Measurements from ENCODE around the gene DNAH8. TPM values are rescaled to one million over a fixed set of nuclear protein-coding genes. Genes with fewer than 3 reads are reported as not detected.

DNAH8 gene
- total and polyA plus RNA-seq, 2 donors from 2014 or later: 0.50 TPM; not detected in 1

GRCh38 chr6:39026175-39026574 lies 311.1 kb downstream of the DNAH8 start:
- TF ChIP-seq CTCF (IDR thresholded peaks at IDR 0.05; ENCODE audit: borderline replicate concordance, extremely low read depth, insufficient read depth): no peak
- intact Hi-C loops (cut with DNase I): no loop called here
- no peak overlapping the region for H3K27ac ChIP-seq (ENCODE audit: low read depth in 2 of 2, low read length in 2 of 2)
- no peak overlapping the region for H3K4me3 ChIP-seq (ENCODE audit: low read length in 3 of 3)
- no peaks in the 10 kb centered on the region for H3K36me3 ChIP-seq (ENCODE audit: control insufficient read depth in 2 of 3, insufficient read depth in 3 of 3, low read length in 3 of 3)
- DNase-seq (no peak), FAIRE-seq (no peak)
- H3K9ac ChIP-seq (ENCODE audit: low read length in 3 of 3): no peak overlapping the region
- H3K4me1 ChIP-seq (ENCODE audit: control insufficient read depth in 2 of 3, insufficient read depth in 2 of 3, low read depth in 1 of 3, low read length in 3 of 3): no peaks in the 10 kb centered on the region
- H3K27me3 ChIP-seq (ENCODE audit: control insufficient read depth, insufficient read depth, low read length): no peaks in the 10 kb centered on the region
- H3K9me3 ChIP-seq (ENCODE audit: control insufficient read depth in 2 of 3, insufficient read depth in 1 of 3, low read length in 3 of 3): no peaks in the 10 kb centered on the region

GRCh38 chr6:39029156-39030011 lies 314.3 kb downstream of the DNAH8 start:
- FAIRE-seq (no peak), DNase-seq (no peak)
- intact Hi-C loops (cut with DNase I): no loop called here
- Histone ChIP-seq H3K9me3 (ENCODE audit: control insufficient read depth in 2 of 3, insufficient read depth in 1 of 3, low read length in 3 of 3) (no peaks in the 10 kb centered on the region), H3K4me1 (ENCODE audit: control insufficient read depth in 2 of 3, insufficient read depth in 2 of 3, low read depth in 1 of 3, low read length in 3 of 3) (no peaks in the 10 kb centered on the region), H3K27me3 (ENCODE audit: control insufficient read depth, insufficient read depth, low read length) (no peaks in the 10 kb centered on the region), H3K4me3 (ENCODE audit: low read length in 3 of 3) (no peak overlapping the region), H3K27ac (ENCODE audit: low read depth in 2 of 2, low read length in 2 of 2) (no peak overlapping the region), H3K9ac (ENCODE audit: low read length in 3 of 3) (no peak overlapping the region), H3K36me3 (ENCODE audit: control insufficient read depth in 2 of 3, insufficient read depth in 3 of 3, low read length in 3 of 3) (no peaks in the 10 kb centered on the region)
- TF ChIP-seq CTCF (IDR thresholded peaks at IDR 0.05; ENCODE audit: borderline replicate concordance, extremely low read depth, insufficient read depth): peak; percentile 36

- no peaks in the 10 kb centered on the region for H3K27me3 ChIP-seq (ENCODE audit: control insufficient read depth, insufficient read depth, low read length)
- FAIRE-seq (no peak), DNase-seq (no peak)
- intact Hi-C loops (cut with DNase I): no loop called here
- TF ChIP-seq CTCF (IDR thresholded peaks at IDR 0.05; ENCODE audit: borderline replicate concordance, extremely low read depth, insufficient read depth): no peak
- no peak overlapping the region for H3K27ac ChIP-seq (ENCODE audit: low read depth in 2 of 2, low read length in 2 of 2)
- H3K9me3 ChIP-seq (ENCODE audit: control insufficient read depth in 2 of 3, insufficient read depth in 1 of 3, low read length in 3 of 3): no peaks in the 10 kb centered on the region
- no peaks in the 10 kb centered on the region for H3K36me3 ChIP-seq (ENCODE audit: control insufficient read depth in 2 of 3, insufficient read depth in 3 of 3, low read length in 3 of 3)
- H3K4me1 ChIP-seq (ENCODE audit: control insufficient read depth in 2 of 3, insufficient read depth in 2 of 3, low read depth in 1 of 3, low read length in 3 of 3): no peaks in the 10 kb centered on the region
- H3K4me3 ChIP-seq (ENCODE audit: low read length in 3 of 3): no peak overlapping the region
- H3K9ac ChIP-seq (ENCODE audit: low read length in 3 of 3): no peak overlapping the region
Observed at GRCh38 chr6:39035681-39036080, 320.6 kb downstream of the DNAH8 start.

Measured in kidney (tissue), 14 donors.